IMR-90 (cell line): ENCODE results near the gene ATP10B.

Experiments
- CEBPB ChIP-seq: IDR thresholded peaks from 2 replicates; pipeline ENCODE4 v1.6.1; 2012; ENCODE audit warnings: low read depth, low read length, improper control_type of control experiment
- CHD1 ChIP-seq: IDR thresholded peaks from 2 replicates; pipeline ENCODE4 v1.6.1; 2012; ENCODE audit warnings: low read depth, low read length, improper control_type of control experiment
- CTCF ChIP-seq: conservative IDR thresholded peaks from 2 replicates; pipeline ENCODE4 v1.5.1; 2012; ENCODE audit warnings: mild to moderate bottlenecking, low read depth, low read length, improper control_type of control experiment
- FOS ChIP-seq: fragments of 150-350 bp; IDR thresholded peaks from 2 replicates; pipeline ENCODE4 v1.6.1; 2016; ENCODE audit warnings: low read depth, low read length
- RCOR1 ChIP-seq: IDR thresholded peaks from 2 replicates; pipeline ENCODE4 v1.6.1; 2012; ENCODE audit warnings: mild to moderate bottlenecking, low read length, improper control_type of control experiment; ENCODE audit not compliant: insufficient replicate concordance
- RFX5 ChIP-seq: IDR thresholded peaks from 2 replicates; pipeline ENCODE4 v1.8.0; 2012; ENCODE audit warnings: low read depth, mild to moderate bottlenecking, low read length, moderate library complexity
- USF2 ChIP-seq: fragments of 150-350 bp; IDR thresholded peaks from 2 replicates; pipeline ENCODE4 v1.6.1; 2017; ENCODE audit warnings: mild to moderate bottlenecking, antibody characterized with exemption, low read length, low read depth

DNA sequence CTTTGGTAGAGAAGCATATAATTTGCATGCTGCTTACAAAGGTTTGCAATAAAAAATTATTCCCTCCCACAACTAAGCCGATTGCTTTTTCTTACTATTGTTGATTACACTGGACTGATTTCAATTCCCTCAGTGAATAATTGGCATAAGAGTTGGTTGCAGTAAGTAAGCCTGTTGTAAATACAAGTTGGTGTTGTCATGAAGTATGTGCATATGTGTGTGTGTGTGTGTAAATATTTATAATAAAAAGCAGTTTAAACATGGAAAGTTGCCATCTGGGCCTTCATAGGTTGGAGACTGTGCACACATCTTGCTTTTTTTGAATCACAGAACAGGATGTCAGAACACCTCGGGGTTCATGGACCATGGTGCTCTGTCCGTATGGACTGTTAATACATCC lies 131.2 kb downstream of the ATP10B start:
- TF ChIP-seq CTCF (no peak), FOS (no peak), USF2 (no peak), RCOR1 (no peak), CEBPB (no peak), RFX5 (no peak), CHD1 (no peak)
